ENCODE measurements around the gene SKI.

The SKI gene

GRCh38 chr1:2209400-2210083 lies 18.6 kb upstream of the SKI start:
- Histone ChIP-seq H3K9me3 (no peaks in the 10 kb centered on the region), H3K4me3 (no peak overlapping the region), H3K27me3 (ENCODE audit: low read depth) (no peaks in the 10 kb centered on the region), H3K36me3 (replicated peaks) (no peaks in the 10 kb centered on the region), H3K4me1 (peaks cover 17% of the 10 kb centered on the region)
- in situ Hi-C loops (cut with MboI; ENCODE audit: low sequenced_read_pairs) = no loop called here
- DNase-seq (ENCODE audit: low spot score in 2 of 2) = no peak

GRCh38 chr1:2210084-2210653 lies 17.9 kb upstream of the SKI start:
- DNase-seq (ENCODE audit: low spot score in 2 of 2) = no peak
- Histone ChIP-seq H3K4me1 (peaks cover 16% of the 10 kb centered on the region), H3K4me3 (no peak overlapping the region), H3K36me3 (replicated peaks) (no peaks in the 10 kb centered on the region), H3K9me3 (no peaks in the 10 kb centered on the region), H3K27me3 (ENCODE audit: low read depth) (no peaks in the 10 kb centered on the region)
- in situ Hi-C loops (cut with MboI; ENCODE audit: low sequenced_read_pairs) = no loop called here

- peaks cover 14% of the 10 kb centered on the region for H3K4me1 ChIP-seq
- DNase-seq (ENCODE audit: low spot score in 2 of 2) = no peak
- in situ Hi-C loops (cut with MboI; ENCODE audit: low sequenced_read_pairs) = no loop called here
- H3K27me3 ChIP-seq (ENCODE audit: low read depth) = no peaks in the 10 kb centered on the region
- no peak overlapping the region for H3K4me3 ChIP-seq
- no peaks in the 10 kb centered on the region for H3K36me3 ChIP-seq (replicated peaks)
- no peaks in the 10 kb centered on the region for H3K9me3 ChIP-seq
These were observed 17.3 kb upstream of the SKI start for GRCh38 chr1:2210786-2211185.

- in situ Hi-C loops (cut with MboI; ENCODE audit: low sequenced_read_pairs) = no loop called here
- Histone ChIP-seq H3K9me3 (no peaks in the 10 kb centered on the region), H3K4me1 (peaks cover 14% of the 10 kb centered on the region), H3K27me3 (ENCODE audit: low read depth) (no peaks in the 10 kb centered on the region), H3K4me3 (no peak overlapping the region), H3K36me3 (replicated peaks) (no peaks in the 10 kb centered on the region)
- DNase-seq (ENCODE audit: low spot score in 2 of 2) = no peak
These were observed 15.9 kb upstream of the SKI start for GRCh38 chr1:2212274-2212531.

- DNase-seq (ENCODE audit: low spot score in 2 of 2) = peak; percentile 83 to 92
- Histone ChIP-seq H3K4me3 (peak overlapping the region; percentile 8), H3K27me3 (ENCODE audit: low read depth) (no peaks in the 10 kb centered on the region), H3K9me3 (no peaks in the 10 kb centered on the region), H3K4me1 (peaks cover 14% of the 10 kb centered on the region), H3K36me3 (replicated peaks) (no peaks in the 10 kb centered on the region)
- in situ Hi-C loops (cut with MboI; ENCODE audit: low sequenced_read_pairs) = no loop called here
These were observed 15.3 kb upstream of the SKI start for GRCh38 chr1:2212532-2213491.

- DNase-seq (ENCODE audit: low spot score in 2 of 2) = no peak
- Histone ChIP-seq H3K36me3 (replicated peaks) (no peaks in the 10 kb centered on the region), H3K9me3 (no peaks in the 10 kb centered on the region), H3K4me3 (no peak overlapping the region), H3K27me3 (ENCODE audit: low read depth) (no peaks in the 10 kb centered on the region), H3K4me1 (peaks cover 14% of the 10 kb centered on the region)
- in situ Hi-C loops (cut with MboI; ENCODE audit: low sequenced_read_pairs) = no loop called here
These were observed 14.3 kb upstream of the SKI start for GRCh38 chr1:2213576-2214505.

- H3K36me3 ChIP-seq (replicated peaks) = no peaks in the 10 kb centered on the region
- no peak for DNase-seq (ENCODE audit: low spot score in 2 of 2)
- H3K9me3 ChIP-seq = no peaks in the 10 kb centered on the region
- H3K4me1 ChIP-seq = peaks cover 14% of the 10 kb centered on the region
- H3K4me3 ChIP-seq = no peak overlapping the region
- no peaks in the 10 kb centered on the region for H3K27me3 ChIP-seq (ENCODE audit: low read depth)
- in situ Hi-C loops (cut with MboI; ENCODE audit: low sequenced_read_pairs) = no loop called here
These were observed 13.4 kb upstream of the SKI start for GRCh38 chr1:2214541-2215241.

- in situ Hi-C loops (cut with MboI; ENCODE audit: low sequenced_read_pairs) = no loop called here
- Histone ChIP-seq H3K4me1 (peaks cover 14% of the 10 kb centered on the region), H3K27me3 (ENCODE audit: low read depth) (no peaks in the 10 kb centered on the region), H3K36me3 (replicated peaks) (no peaks in the 10 kb centered on the region), H3K4me3 (no peak overlapping the region), H3K9me3 (no peaks in the 10 kb centered on the region)
- no peak for DNase-seq (ENCODE audit: low spot score in 2 of 2)
These were observed 12.8 kb upstream of the SKI start for GRCh38 chr1:2215329-2215728.

GRCh38 chr1:2215909-2216766 lies 12.0 kb upstream of the SKI start:
- Histone ChIP-seq H3K4me3 (no peak overlapping the region), H3K4me1 (peaks cover 14% of the 10 kb centered on the region), H3K36me3 (replicated peaks) (no peaks in the 10 kb centered on the region), H3K9me3 (no peaks in the 10 kb centered on the region), H3K27me3 (ENCODE audit: low read depth) (no peaks in the 10 kb centered on the region)
- DNase-seq (ENCODE audit: low spot score in 2 of 2) = no peak
- in situ Hi-C loops (cut with MboI; ENCODE audit: low sequenced_read_pairs) = no loop called here

- H3K36me3 ChIP-seq (replicated peaks) = no peaks in the 10 kb centered on the region
- no peak overlapping the region for H3K4me3 ChIP-seq
- no peak for DNase-seq (ENCODE audit: low spot score in 2 of 2)
- no peaks in the 10 kb centered on the region for H3K27me3 ChIP-seq (ENCODE audit: low read depth)
- H3K4me1 ChIP-seq = peaks cover 14% of the 10 kb centered on the region
- in situ Hi-C loops (cut with MboI; ENCODE audit: low sequenced_read_pairs) = no loop called here
- H3K9me3 ChIP-seq = no peaks in the 10 kb centered on the region
These were observed 11.4 kb upstream of the SKI start for GRCh38 chr1:2216767-2217058.

GRCh38 chr1:2221271-2221670 lies 6.8 kb upstream of the SKI start:
- no peaks in the 10 kb centered on the region for H3K27me3 ChIP-seq (ENCODE audit: low read depth)
- in situ Hi-C loops (cut with MboI; ENCODE audit: low sequenced_read_pairs) = no loop called here
- no peaks in the 10 kb centered on the region for H3K36me3 ChIP-seq (replicated peaks)
- DNase-seq (ENCODE audit: low spot score in 2 of 2) = no peak
- no peaks in the 10 kb centered on the region for H3K9me3 ChIP-seq
- H3K4me1 ChIP-seq = no peaks in the 10 kb centered on the region
- H3K4me3 ChIP-seq = no peak overlapping the region

GRCh38 chr1:2224170-2224584 lies 3.9 kb upstream of the SKI start:
- in situ Hi-C loops (cut with MboI; ENCODE audit: low sequenced_read_pairs) = no loop called here
- no peaks in the 10 kb centered on the region for H3K27me3 ChIP-seq (ENCODE audit: low read depth)
- no peak for DNase-seq (ENCODE audit: low spot score in 2 of 2)
- H3K4me1 ChIP-seq = peaks cover 2% of the 10 kb centered on the region
- no peaks in the 10 kb centered on the region for H3K9me3 ChIP-seq
- H3K36me3 ChIP-seq (replicated peaks) = no peaks in the 10 kb centered on the region; the same call in 1 of the 2 replicates
- no peak overlapping the region for H3K4me3 ChIP-seq
